Measurements from ENCODE around the gene AGAP9.
"Not testable (repeated sequence)": the region's sequence is repeated elsewhere in the genome, so short reads cannot be mapped to it uniquely, and the experiment has no call there.

AGAP9 gene

DNA sequence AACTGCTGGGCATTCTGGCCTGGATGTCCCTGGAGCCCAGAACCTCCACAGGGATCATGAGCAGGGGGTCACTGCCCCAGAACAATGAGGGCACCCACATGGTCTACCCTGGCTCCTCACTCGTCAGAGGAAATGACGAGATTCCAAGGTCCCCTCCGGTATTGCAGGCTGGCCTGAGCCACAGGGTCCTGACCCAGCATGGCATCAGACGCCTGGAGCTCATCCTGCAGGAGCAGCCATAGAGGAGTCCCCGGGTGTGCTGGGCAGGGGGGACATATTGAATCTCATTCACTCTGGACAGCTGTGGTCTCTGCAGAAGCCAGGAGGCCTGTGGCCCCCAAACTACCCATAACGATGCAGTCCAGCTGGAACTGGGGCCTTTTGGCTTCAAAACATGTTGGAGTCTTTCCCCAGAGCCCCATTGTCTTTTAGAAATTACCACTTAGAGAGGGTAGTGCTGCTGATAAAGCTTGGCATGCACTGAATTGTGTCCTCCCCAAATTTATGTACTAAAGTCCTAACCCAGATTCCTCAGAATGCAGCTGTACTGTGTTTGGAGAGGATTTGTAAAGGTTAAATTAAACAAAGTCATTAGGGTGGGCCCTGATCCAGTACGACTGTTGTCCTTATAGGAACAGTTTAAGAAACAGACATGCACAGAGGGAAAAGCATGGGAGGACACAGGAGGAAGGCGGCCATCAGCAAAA, 67.2 kb downstream of the AGAP9 start:
- DNase-seq = no peak

DNA sequence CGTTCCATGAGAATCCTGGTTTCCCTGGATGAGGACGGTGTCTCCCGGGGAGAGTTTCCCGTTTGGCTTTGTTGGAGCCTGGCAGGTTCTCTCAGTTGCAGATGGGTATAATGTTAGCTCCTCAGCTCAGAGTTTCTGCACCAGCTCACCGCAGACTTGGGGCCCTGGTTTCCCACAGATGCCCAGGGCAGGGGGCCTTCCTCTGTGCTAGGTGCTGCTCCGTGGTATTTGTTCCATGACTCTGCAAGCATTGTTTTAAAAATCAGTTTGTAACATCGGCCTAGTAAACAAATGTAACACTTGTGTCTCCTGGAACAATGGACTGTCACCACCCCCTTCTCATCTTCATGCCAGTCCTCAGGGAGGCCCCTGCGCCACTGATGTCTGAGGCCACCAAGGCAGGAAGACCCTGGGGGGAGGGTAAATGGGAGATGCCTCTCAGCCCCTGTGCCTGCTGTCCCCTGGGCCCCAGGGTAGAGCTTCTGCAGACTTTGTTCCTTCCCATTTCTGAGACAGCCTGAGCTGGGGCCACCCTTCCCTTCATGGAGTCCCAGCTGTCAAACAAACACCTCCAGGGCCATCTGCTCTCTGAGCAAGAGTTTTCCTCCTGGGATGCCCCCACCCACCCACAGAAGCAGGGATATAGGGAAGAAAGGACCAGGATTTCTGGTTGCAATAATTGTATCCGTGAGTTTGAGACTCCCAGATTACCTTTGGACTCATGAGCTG, 67.9 kb downstream of the AGAP9 start:
- DNase-seq = not testable (repeated sequence)

DNA sequence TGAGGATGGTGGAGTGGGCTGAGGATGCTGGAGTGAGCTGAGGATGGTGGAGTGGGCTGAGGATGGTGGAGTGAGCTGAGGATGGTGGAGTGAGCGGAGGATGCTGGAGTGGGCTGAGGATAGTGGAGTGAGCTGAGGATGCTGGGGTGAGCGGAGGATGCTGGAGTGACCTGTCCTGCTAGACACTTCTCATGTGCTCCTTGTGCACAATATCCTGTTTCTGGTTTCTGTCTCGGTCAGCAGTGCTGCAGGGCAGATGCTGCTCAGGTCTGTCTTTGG, 68.7 kb downstream of the AGAP9 start:
- DNase-seq = no peak

DNA sequence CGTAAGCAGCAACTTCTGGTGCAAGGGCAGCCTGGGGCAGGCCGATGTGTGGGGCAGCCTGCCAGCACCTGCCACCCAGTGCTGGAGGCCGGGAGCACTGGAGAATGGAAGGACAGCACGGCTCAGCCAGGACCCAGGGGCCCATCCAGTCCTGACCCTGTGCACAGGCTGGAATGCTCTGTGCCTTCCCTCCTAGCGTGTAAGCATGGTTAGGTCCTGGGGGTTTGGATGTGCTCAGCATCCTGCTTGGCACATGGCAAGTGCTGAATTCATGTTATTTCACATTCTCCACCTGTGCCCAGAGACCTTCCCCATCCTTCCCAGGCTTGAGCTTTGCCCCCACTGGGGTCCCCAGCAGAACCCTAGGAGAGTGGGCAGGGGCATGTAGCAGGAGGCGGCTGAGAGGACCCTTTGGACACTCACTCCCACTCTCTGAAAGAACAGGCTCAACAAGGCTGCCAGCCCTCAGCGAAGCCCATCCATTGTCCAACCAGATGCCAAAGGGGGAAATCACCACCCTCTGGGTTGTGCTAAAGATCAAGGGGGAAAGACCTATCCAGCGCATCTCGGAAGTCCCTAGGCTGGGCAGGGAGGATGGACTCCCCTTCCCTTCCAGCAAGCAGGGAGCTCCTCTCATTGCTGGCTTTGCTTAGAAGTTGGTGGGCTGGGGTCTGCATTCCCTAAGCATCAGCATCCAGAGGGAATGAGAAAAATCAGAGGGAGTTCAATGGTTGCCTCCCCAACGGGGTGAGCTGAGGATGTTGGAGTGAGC, 69.2 kb downstream of the AGAP9 start:
- DNase-seq = no peak

DNA sequence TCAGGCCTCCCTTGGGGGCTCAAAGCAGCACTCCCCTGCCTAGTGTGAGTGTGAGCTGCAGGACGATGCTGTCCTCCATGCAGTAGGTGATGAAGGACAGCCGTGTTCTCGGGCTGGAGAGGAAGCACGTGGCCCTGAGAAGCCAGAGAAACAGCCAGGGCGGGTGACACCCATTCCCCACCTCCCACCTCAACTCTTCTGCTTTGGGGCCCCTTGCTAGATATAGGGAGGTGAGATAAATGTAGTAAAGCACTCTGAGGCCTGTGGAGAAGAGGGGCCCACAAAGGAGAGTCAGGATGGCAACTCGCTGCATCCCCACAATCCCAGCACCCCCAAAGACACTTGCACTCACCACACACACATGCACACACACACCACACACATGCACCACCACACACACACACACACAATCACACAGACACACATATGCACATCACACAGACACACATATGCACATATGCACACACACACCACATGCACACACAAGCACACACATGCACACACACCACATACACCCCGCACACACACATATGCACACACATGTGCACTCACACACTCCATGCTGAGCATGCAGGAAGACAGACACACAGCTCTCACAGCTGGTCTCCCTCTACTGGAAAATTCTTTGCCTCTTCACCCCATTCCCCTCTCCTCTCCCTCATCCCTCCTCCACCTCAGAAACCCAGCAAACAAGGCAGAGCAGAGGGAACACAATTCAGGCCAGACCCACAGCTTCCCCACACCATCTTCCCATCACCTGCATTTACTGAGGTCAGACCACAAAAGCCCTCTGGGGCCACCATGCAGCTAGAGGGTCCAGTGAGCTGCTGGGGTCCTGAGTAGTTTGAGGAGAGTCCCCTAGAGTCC, 70.1 kb downstream of the AGAP9 start:
- DNase-seq = no peak

DNA sequence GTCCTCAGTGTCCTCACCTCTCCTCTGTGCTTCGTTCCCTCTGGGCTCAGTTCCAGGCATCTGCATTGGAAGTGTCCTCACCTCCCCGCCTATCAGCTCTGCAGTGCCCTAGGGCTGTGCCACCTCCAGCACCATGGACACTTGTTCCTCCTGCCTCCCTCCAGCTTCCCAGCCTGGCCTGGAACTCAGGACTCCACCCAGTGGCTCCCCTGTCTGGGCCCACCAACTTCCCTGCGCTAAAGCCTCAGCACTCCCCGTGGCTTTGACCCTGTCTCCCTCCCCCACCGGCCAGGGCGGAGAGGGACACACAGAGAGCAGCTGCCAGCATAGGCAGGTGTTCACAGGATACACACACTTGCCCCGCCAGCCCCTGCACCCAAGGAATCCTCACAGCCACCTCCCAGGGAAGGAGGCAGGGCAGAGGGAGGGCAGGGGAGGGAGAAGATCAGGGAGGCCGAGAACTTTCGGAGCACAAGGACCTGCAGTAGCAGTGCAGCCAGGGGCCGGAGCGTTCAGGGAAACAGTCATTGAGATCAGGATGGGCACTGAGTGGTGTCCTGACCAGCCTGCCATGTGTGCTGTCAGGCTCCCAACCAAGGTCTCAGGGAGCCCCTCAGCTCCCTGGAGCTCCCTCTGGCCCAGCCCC, 70.8 kb downstream of the AGAP9 start:
- peak; percentile 76 for DNase-seq

DNA sequence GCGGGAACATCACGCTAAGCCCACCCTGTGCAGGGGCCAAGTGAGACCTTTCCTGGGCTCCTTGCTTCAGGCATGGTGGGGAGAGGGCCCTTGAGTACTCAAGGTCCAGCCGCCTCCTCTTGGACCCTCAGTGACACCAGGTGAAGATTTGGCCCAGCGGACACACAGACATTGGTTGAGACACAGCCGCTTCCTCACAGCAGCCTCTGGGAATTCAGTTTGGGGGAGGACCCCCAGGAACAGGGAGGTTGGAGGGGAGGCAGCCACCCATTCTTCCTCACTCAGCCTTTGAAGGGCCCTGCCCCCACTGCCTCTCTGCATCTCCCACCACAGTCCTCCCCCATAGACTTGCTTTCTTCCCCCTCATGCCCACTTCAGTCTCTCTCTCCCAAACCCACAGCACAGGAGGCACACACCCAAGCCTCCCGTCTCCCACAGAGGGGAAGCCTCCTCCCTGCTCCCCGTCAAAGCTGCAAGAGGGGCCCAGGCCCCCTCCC, 71.4 kb downstream of the AGAP9 start:
- DNase-seq = no peak
